Measurements from ENCODE around the gene ANKRD17.

Gene ANKRD17

GRCh38 chr4:73137121-73137520 lies 121.5 kb downstream of the ANKRD17 start:
- Histone ChIP-seq H3K4me3 (ENCODE audit: insufficient read depth in 1 of 2, low read depth in 1 of 2, low read length in 2 of 2) (no peak overlapping the region), H4K91ac (ENCODE audit: low read length) (no peak overlapping the region), H2BK120ac (ENCODE audit: low read depth, low read length) (no peak overlapping the region), H2AK5ac (ENCODE audit: low read length, severe bottlenecking) (no peak overlapping the region), H3K79me1 (replicated peaks; ENCODE audit: low read length, poor library complexity, severe bottlenecking) (peaks cover 11% of the 10 kb centered on the region), H3K14ac (ENCODE audit: low read length in 2 of 2) (no peak overlapping the region), H3K9ac (ENCODE audit: low read length) (no peak overlapping the region), H3K36me3 (ENCODE audit: control insufficient read depth in 1 of 2, insufficient read depth in 2 of 2, low read depth in 1 of 2, low read length in 2 of 2) (peaks cover 15 to 88% of the 10 kb centered on the region in 2 experiments), H3K18ac (ENCODE audit: low read depth in 1 of 2, low read length in 2 of 2) (no peak overlapping the region), H3K27ac (ENCODE audit: low read length, poor library complexity, severe bottlenecking) (no peak overlapping the region), H3K4me2 (ENCODE audit: low read length, poor library complexity, severe bottlenecking) (no peak overlapping the region), H2BK5ac (ENCODE audit: low read depth, low read length, poor library complexity, severe bottlenecking) (no peak overlapping the region), H3K23ac (ENCODE audit: low read length in 2 of 2) (no peak overlapping the region), H4K8ac (ENCODE audit: low read length) (no peak overlapping the region), H3K27me3 (ENCODE audit: control insufficient read depth in 1 of 2, insufficient read depth in 1 of 2, low read length in 2 of 2) (no peaks in the 10 kb centered on the region), H3K4me1 (ENCODE audit: control insufficient read depth, insufficient read depth, low read depth, low read length) (peaks cover 2% of the 10 kb centered on the region), H3K9me3 (ENCODE audit: control insufficient read depth, low read length) (no peaks in the 10 kb centered on the region), H3K4ac (ENCODE audit: low read depth in 1 of 2, low read length in 2 of 2) (no peak overlapping the region), H2BK15ac (ENCODE audit: low read depth, poor library complexity, severe bottlenecking) (no peak overlapping the region), H2BK12ac (ENCODE audit: low read length in 2 of 2) (no peak overlapping the region), H2AFZ (ENCODE audit: low read depth, low read length) (no peak overlapping the region)
- DNase-seq, result no peak
- 100% methylated on average over 1 of the region's 2 CpGs for WGBS

GRCh38 chr4:73133784-73134183 lies 124.8 kb downstream of the ANKRD17 start:
- Histone ChIP-seq H3K18ac (ENCODE audit: low read depth in 1 of 2, low read length in 2 of 2) (no peak overlapping the region), H4K91ac (ENCODE audit: low read length) (no peak overlapping the region), H3K27ac (ENCODE audit: low read length, poor library complexity, severe bottlenecking) (no peak overlapping the region), H2BK5ac (ENCODE audit: low read depth, low read length, poor library complexity, severe bottlenecking) (no peak overlapping the region), H3K14ac (ENCODE audit: low read length in 2 of 2) (no peak overlapping the region), H3K4ac (ENCODE audit: low read depth in 1 of 2, low read length in 2 of 2) (no peak overlapping the region), H3K9ac (ENCODE audit: low read length) (no peak overlapping the region), H2BK120ac (ENCODE audit: low read depth, low read length) (no peak overlapping the region), H2BK15ac (ENCODE audit: low read depth, poor library complexity, severe bottlenecking) (no peak overlapping the region), H3K9me3 (ENCODE audit: control insufficient read depth, low read length) (no peaks in the 10 kb centered on the region), H4K8ac (ENCODE audit: low read length) (no peak overlapping the region), H2AFZ (ENCODE audit: low read depth, low read length) (no peak overlapping the region), H2AK5ac (ENCODE audit: low read length, severe bottlenecking) (no peak overlapping the region), H3K4me1 (ENCODE audit: control insufficient read depth, insufficient read depth, low read depth, low read length) (no peaks in the 10 kb centered on the region), H3K36me3 (ENCODE audit: control insufficient read depth in 1 of 2, insufficient read depth in 2 of 2, low read depth in 1 of 2, low read length in 2 of 2) (peaks cover 15 to 84% of the 10 kb centered on the region in 2 experiments), H3K79me1 (replicated peaks; ENCODE audit: low read length, poor library complexity, severe bottlenecking) (peaks cover 7% of the 10 kb centered on the region), H3K27me3 (ENCODE audit: control insufficient read depth in 1 of 2, insufficient read depth in 1 of 2, low read length in 2 of 2) (no peaks in the 10 kb centered on the region), H2BK12ac (ENCODE audit: low read length in 2 of 2) (no peak overlapping the region), H3K23ac (ENCODE audit: low read length in 2 of 2) (no peak overlapping the region), H3K4me2 (ENCODE audit: low read length, poor library complexity, severe bottlenecking) (no peak overlapping the region), H3K4me3 (ENCODE audit: insufficient read depth in 1 of 2, low read depth in 1 of 2, low read length in 2 of 2) (no peak overlapping the region)
- DNase-seq, result no peak
- no CpG with 5 or more reads among the region's 1 CpG for WGBS

GRCh38 chr4:73131281-73131680 lies 127.3 kb downstream of the ANKRD17 start:
- no peak overlapping the region for H2BK12ac ChIP-seq (ENCODE audit: low read length in 2 of 2)
- H3K4me3 ChIP-seq (ENCODE audit: insufficient read depth in 1 of 2, low read depth in 1 of 2, low read length in 2 of 2), result no peak overlapping the region
- H3K14ac ChIP-seq (ENCODE audit: low read length in 2 of 2), result no peak overlapping the region
- H4K91ac ChIP-seq (ENCODE audit: low read length), result no peak overlapping the region
- H3K23ac ChIP-seq (ENCODE audit: low read length in 2 of 2), result no peak overlapping the region
- H2AFZ ChIP-seq (ENCODE audit: low read depth, low read length), result no peak overlapping the region
- no peak overlapping the region for H2BK15ac ChIP-seq (ENCODE audit: low read depth, poor library complexity, severe bottlenecking)
- H3K27me3 ChIP-seq (ENCODE audit: control insufficient read depth in 1 of 2, insufficient read depth in 1 of 2, low read length in 2 of 2), result no peaks in the 10 kb centered on the region
- no peak overlapping the region for H3K4me2 ChIP-seq (ENCODE audit: low read length, poor library complexity, severe bottlenecking)
- H3K18ac ChIP-seq (ENCODE audit: low read depth in 1 of 2, low read length in 2 of 2), result no peak overlapping the region
- no peak overlapping the region for H4K8ac ChIP-seq (ENCODE audit: low read length)
- no peaks in the 10 kb centered on the region for H3K9me3 ChIP-seq (ENCODE audit: control insufficient read depth, low read length)
- peaks cover 9% of the 10 kb centered on the region for H3K79me1 ChIP-seq (replicated peaks; ENCODE audit: low read length, poor library complexity, severe bottlenecking)
- H3K27ac ChIP-seq (ENCODE audit: low read length, poor library complexity, severe bottlenecking), result no peak overlapping the region
- no peak overlapping the region for H3K9ac ChIP-seq (ENCODE audit: low read length)
- no peaks in the 10 kb centered on the region for H3K4me1 ChIP-seq (ENCODE audit: control insufficient read depth, insufficient read depth, low read depth, low read length)
- H3K36me3 ChIP-seq (ENCODE audit: control insufficient read depth in 1 of 2, insufficient read depth in 2 of 2, low read depth in 1 of 2, low read length in 2 of 2), result peaks cover 15 to 86% of the 10 kb centered on the region in 2 experiments
- H2AK5ac ChIP-seq (ENCODE audit: low read length, severe bottlenecking), result no peak overlapping the region
- no peak overlapping the region for H2BK5ac ChIP-seq (ENCODE audit: low read depth, low read length, poor library complexity, severe bottlenecking)
- no peak overlapping the region for H2BK120ac ChIP-seq (ENCODE audit: low read depth, low read length)
- no peak for DNase-seq
- no CpG with 5 or more reads among the region's 1 CpG for WGBS
- H3K4ac ChIP-seq (ENCODE audit: low read depth in 1 of 2, low read length in 2 of 2), result no peak overlapping the region

GRCh38 chr4:73129319-73129718 lies 129.3 kb downstream of the ANKRD17 start:
- no peak overlapping the region for H2AFZ ChIP-seq (ENCODE audit: low read depth, low read length)
- no peak overlapping the region for H2AK5ac ChIP-seq (ENCODE audit: low read length, severe bottlenecking)
- H3K4ac ChIP-seq (ENCODE audit: low read depth in 1 of 2, low read length in 2 of 2), result no peak overlapping the region
- no peaks in the 10 kb centered on the region for H3K9me3 ChIP-seq (ENCODE audit: control insufficient read depth, low read length)
- H3K18ac ChIP-seq (ENCODE audit: low read depth in 1 of 2, low read length in 2 of 2), result no peak overlapping the region
- no peak overlapping the region for H2BK120ac ChIP-seq (ENCODE audit: low read depth, low read length)
- 100% methylated on average over 1 of the region's 1 CpG for WGBS
- no peak overlapping the region for H3K14ac ChIP-seq (ENCODE audit: low read length in 2 of 2)
- no peak overlapping the region for H2BK15ac ChIP-seq (ENCODE audit: low read depth, poor library complexity, severe bottlenecking)
- peaks cover 16% of the 10 kb centered on the region for H3K79me1 ChIP-seq (replicated peaks; ENCODE audit: low read length, poor library complexity, severe bottlenecking)
- H2BK5ac ChIP-seq (ENCODE audit: low read depth, low read length, poor library complexity, severe bottlenecking), result no peak overlapping the region
- no peak overlapping the region for H3K4me3 ChIP-seq (ENCODE audit: insufficient read depth in 1 of 2, low read depth in 1 of 2, low read length in 2 of 2)
- no peaks in the 10 kb centered on the region for H3K27me3 ChIP-seq (ENCODE audit: control insufficient read depth in 1 of 2, insufficient read depth in 1 of 2, low read length in 2 of 2)
- no peak overlapping the region for H4K91ac ChIP-seq (ENCODE audit: low read length)
- H3K4me2 ChIP-seq (ENCODE audit: low read length, poor library complexity, severe bottlenecking), result no peak overlapping the region
- H3K23ac ChIP-seq (ENCODE audit: low read length in 2 of 2), result no peak overlapping the region
- no peak overlapping the region for H2BK12ac ChIP-seq (ENCODE audit: low read length in 2 of 2)
- no peak for DNase-seq
- H3K9ac ChIP-seq (ENCODE audit: low read length), result no peak overlapping the region
- H3K4me1 ChIP-seq (ENCODE audit: control insufficient read depth, insufficient read depth, low read depth, low read length), result no peaks in the 10 kb centered on the region
- H3K36me3 ChIP-seq (ENCODE audit: control insufficient read depth in 1 of 2, insufficient read depth in 2 of 2, low read depth in 1 of 2, low read length in 2 of 2), result peaks cover 23 to 84% of the 10 kb centered on the region in 2 experiments
- no peak overlapping the region for H4K8ac ChIP-seq (ENCODE audit: low read length)
- H3K27ac ChIP-seq (ENCODE audit: low read length, poor library complexity, severe bottlenecking), result no peak overlapping the region

Measured in mesenchymal stem cell (in vitro differentiated cells and primary cell).